Measurements from ENCODE around the gene SYNE1. TPM values are rescaled to one million over a fixed set of nuclear protein-coding genes. Genes with fewer than 3 reads are reported as not detected.

Gene SYNE1
- total RNA-seq, 3 donors from 2014 or later = 16.8 to 78.6 (median 22.3) TPM

GRCh38 chr6:152372945-152373344, 264.2 kb downstream of the SYNE1 start:
- no peak for ATAC-seq
- no peak for DNase-seq
- Histone ChIP-seq H3K9me3 (no peaks in the 10 kb centered on the region), H3K36me3 (ENCODE audit: low read depth) (no peaks in the 10 kb centered on the region), H3K4me1 (ENCODE audit: low read depth) (no peaks in the 10 kb centered on the region), H3K4me3 (no peak overlapping the region)
- intact Hi-C loops (cut with DNase I, micrococcal nuclease) = no loop called here
- no peak for TF ChIP-seq CTCF (IDR thresholded peaks at IDR 0.05)

GRCh38 chr6:152371775-152372174, 265.4 kb downstream of the SYNE1 start:
- Histone ChIP-seq H3K36me3 (ENCODE audit: low read depth) (no peaks in the 10 kb centered on the region), H3K4me1 (ENCODE audit: low read depth) (no peaks in the 10 kb centered on the region), H3K4me3 (no peak overlapping the region), H3K9me3 (no peaks in the 10 kb centered on the region)
- intact Hi-C loops (cut with DNase I, micrococcal nuclease) = no loop called here
- DNase-seq = no peak
- ATAC-seq = no peak
- TF ChIP-seq CTCF (IDR thresholded peaks at IDR 0.05) = no peak

DNA sequence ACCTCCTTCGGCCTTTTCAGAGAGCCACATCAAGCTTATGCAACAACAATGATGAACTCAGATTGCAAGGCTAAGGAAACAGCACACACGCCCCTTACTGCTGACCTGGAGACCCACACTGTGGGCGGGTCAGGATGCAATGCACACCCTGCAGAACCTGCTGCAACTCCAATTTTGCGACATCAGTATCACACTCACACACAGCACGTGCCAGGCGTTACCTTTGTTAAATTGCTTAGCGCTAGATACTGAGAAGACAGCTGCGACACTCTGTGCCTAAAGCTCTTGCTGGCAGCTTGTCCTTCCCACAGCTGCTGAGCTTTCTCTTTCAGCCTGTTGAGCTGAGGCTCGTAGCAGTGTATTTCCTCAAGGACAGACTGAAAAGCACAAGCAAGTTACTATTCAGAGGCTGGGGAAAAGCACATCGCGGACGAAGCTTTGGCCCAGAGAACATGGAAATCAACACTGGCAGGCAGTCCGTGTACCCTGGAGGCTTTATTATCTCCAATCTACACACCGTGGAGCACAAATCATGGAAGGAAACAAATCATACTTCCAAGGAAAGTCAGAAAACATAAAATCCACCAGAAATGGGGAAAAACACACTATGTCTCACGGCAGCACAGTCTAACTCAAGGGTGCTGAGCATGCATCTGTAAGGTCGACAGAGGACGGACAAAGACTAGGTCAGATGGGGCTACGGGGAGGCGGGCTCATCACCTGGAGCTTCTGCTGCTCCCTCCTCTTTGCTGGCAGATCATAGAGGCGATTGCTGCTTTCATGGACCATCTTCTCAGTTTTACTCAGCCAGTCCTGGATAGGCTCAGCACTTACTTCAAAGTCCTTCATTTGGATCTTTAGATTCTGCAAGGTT, 268.2 kb downstream of the SYNE1 start:
- TF ChIP-seq CTCF (IDR thresholded peaks at IDR 0.05) = no peak
- no peaks in the 10 kb centered on the region for H3K4me1 ChIP-seq (ENCODE audit: low read depth)
- no peak overlapping the region for H3K4me3 ChIP-seq
- ATAC-seq = peak; percentile 36
- no peaks in the 10 kb centered on the region for H3K36me3 ChIP-seq (ENCODE audit: low read depth)
- intact Hi-C loops (cut with DNase I, micrococcal nuclease) = no loop called here
- peak in 2 of 3 donors; percentile 25 to 38 for DNase-seq
- H3K9me3 ChIP-seq = no peaks in the 10 kb centered on the region

DNA sequence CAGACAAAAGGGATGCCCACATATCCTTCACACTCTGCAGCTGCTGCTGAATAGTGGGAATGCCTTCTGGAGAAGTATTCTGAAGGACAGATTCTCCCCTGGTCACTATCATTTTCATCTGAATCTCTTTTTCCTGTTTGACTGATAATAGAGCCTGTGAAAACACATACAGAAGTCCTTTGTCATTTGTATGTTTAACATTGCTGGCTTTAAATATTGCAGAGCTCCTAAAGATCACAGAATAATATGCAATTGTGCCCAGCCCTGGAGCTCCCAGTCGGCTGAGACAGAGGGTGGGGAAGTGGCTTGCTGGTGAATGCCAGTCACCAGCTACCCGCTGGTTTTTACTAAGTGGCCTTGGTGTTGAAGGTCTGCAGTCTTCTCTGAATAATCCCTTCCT, 272.3 kb downstream of the SYNE1 start:
- ATAC-seq (no peak), DNase-seq (no peak)
- TF ChIP-seq CTCF (IDR thresholded peaks at IDR 0.05) = no peak
- Histone ChIP-seq H3K4me1 (ENCODE audit: low read depth) (no peaks in the 10 kb centered on the region), H3K9me3 (no peaks in the 10 kb centered on the region), H3K4me3 (no peak overlapping the region), H3K36me3 (ENCODE audit: low read depth) (no peaks in the 10 kb centered on the region)
- intact Hi-C loops (cut with DNase I, micrococcal nuclease) = no loop called here

DNA sequence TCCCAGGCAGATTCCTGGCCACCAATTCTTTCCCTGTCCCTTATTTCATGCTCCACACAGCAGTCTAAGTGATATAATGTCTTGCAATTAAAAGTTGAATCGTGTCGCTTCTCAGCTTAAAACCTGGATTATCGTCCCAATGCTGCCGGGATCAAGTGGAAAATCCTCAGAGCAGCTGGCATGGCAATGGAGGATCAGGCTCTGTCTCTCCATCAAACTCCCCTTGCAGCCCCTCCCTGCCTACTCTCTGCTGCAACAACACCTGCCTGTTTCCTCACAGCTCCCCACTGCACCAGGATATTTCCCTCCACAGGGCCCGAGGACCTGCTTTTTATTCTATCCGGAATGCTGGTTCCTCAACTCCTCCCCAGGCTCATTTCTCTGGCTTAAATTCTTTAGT, 277.1 kb downstream of the SYNE1 start:
- DNase-seq (no peak), ATAC-seq (no peak)
- TF ChIP-seq CTCF (IDR thresholded peaks at IDR 0.05) = no peak
- intact Hi-C loops (cut with DNase I, micrococcal nuclease) = no loop called here
- Histone ChIP-seq H3K4me1 (ENCODE audit: low read depth) (no peaks in the 10 kb centered on the region), H3K9me3 (no peaks in the 10 kb centered on the region), H3K36me3 (ENCODE audit: low read depth) (no peaks in the 10 kb centered on the region), H3K4me3 (no peak overlapping the region)
